SHP77 treated with DMSO at 0.1 percent for 48 hours (cell line): ENCODE measurements around the gene SCFD2.

Experiments
- DNase-seq: peaks from one replicate; lab custom pipeline; 2025; lab: John Stamatoyannopoulos, UW

The SCFD2 gene

DNA sequence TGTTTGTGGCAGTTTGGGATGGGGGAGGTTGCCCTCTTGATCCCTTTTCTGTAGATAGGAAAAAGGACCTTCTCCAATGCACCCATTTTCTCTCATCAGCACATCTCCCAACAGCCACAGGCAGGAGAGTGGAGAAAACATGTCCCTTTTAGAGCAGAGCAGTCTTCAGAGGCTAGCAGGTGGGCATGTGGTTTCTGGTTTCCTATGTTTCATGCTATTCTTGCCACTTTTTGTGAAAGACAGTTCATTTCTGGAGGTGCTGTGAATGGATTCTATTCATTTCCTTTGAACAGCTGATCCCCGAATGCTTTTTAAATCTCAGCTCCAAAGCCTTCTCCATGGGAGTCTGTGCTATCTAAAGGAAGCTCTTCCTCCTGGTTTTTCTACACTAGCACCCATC, 484.9 kb downstream of the SCFD2 start:
- DNase-seq: no peak

GRCh38 chr4:52879471-52879870, 486.4 kb downstream of the SCFD2 start:
- DNase-seq: no peak

DNA sequence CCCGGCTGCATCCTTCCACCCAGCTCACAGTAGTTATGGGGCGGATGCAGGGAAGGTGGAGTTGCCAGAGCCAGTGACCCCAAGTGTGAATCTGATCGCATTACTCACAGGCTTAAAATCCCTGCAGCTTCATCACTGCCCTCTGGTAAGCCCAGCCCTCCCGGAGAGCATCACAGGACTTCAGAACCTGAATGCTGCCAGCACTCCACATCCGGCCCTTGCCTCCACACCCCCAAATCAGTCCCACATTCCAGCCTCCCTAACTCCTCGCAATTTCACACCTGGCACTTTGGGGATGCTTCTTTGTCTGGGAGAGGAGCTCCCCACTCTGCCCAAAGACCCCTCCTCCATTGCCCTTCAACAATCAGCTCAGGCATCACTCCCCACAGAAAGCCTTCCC, 488.2 kb downstream of the SCFD2 start:
- no peak for DNase-seq

DNA sequence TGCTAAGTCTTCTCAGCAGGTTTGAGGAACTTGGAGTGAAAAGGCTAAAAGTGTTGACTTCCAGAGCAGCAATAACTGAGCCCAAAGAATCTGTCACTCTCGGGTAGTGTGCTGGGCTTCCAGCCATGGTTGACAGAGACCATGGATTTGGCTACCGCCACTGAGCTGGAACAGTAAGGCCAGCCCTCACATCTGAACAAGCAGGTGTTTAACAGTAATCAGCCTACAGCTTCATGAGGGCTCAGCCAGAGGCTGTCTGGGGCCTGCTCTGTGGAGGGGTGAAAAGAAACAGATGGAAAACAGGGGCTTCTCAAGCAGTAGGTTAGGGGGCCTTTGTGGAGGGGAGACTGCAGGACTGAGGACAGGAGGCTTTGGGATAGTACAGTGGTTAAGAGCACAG, 488.8 kb downstream of the SCFD2 start:
- DNase-seq: no peak

- no peak for DNase-seq
Observed at GRCh38 chr4:52876069-52876468, 489.8 kb downstream of the SCFD2 start.

DNA sequence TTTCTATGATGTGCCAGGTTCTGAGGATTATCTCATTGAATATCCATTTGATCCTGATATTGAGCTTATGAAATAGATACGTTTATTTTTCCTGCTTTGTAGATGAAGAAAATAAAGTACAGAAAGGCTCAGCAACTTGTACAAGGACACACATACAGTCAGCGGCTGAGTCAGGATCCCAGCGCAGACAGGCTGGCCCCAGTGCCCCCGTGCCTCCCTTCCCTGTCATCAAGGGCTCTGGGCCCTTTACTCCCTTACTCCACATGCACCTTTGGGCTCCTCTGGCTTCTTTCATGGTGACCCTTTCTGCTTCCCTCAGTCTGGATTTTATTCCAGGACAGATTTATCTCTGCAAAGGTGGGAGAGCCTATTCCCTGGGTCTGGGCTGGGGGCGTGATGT, 490.9 kb downstream of the SCFD2 start:
- DNase-seq: no peak

DNA sequence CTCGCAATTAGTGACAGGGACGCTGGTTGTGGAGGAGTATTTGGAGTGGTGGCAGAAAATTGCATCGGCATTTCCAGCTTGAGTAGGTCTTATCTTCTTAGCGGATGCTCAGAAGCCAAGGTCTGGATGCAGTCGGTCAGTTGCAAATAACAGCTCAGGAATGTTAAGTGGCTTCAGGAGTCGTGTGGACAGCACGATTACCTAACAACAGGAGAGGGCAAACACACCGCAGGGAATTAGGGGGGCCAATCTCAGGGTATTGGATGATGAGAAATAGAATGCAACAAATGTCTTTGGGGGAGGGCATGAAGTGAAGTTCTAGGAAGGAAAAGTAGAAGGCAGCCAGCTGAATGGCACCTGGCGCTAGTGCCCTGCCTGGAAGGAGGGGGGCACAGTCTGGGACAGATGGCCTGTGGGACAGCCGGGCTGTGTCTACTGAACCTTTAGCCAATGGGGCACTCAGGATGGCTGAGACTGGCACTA, 492.0 kb downstream of the SCFD2 start:
- no peak for DNase-seq

DNA sequence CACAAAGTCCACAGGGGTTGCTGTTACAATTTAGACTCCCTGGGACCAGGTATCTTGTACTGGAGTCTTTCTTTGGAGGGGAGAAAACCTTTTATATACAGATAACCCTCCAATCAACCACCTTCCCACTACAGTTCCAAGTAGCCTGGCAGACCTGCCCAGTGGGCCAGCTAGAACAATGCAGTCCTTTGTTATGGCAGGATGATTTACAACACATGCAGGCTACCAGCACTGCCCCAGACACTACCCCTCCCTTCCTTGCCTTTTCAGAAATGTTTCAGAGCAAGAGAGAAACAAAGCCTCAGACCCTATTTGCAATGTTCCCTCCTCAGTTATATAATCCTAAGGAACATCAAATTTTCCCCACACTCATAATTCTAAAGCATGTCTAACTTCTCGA, 492.7 kb downstream of the SCFD2 start:
- DNase-seq: no peak

- DNase-seq: peak; percentile 26
Observed at GRCh38 chr4:52870225-52870624, 495.6 kb downstream of the SCFD2 start.

DNA sequence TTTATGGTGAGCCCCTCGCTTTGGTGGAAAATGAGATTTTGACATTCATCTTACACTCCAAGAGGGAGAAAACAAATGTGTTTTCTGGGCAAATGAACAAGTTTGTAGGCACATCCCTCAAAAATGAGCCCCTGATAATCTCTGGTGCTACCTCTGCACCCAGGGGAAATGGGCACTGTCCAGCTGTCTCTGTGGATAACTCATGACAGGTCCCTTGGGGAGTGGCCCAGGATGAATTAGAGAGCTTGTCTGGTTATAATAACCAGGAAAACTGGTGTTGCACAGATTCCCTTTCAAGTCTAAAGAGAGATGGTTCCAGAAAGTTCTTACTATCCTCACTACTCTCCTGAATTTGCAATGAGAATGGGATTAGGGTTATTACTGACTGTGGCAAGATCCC, 496.2 kb downstream of the SCFD2 start:
- no peak for DNase-seq

GRCh38 chr4:52869196-52869595, 496.7 kb downstream of the SCFD2 start:
- DNase-seq: peak; percentile 77

- peak; percentile 54 for DNase-seq
Observed at GRCh38 chr4:52868133-52868532, 497.7 kb downstream of the SCFD2 start.

- DNase-seq: no peak
Observed at GRCh38 chr4:52867163-52867562, 498.7 kb downstream of the SCFD2 start.

DNA sequence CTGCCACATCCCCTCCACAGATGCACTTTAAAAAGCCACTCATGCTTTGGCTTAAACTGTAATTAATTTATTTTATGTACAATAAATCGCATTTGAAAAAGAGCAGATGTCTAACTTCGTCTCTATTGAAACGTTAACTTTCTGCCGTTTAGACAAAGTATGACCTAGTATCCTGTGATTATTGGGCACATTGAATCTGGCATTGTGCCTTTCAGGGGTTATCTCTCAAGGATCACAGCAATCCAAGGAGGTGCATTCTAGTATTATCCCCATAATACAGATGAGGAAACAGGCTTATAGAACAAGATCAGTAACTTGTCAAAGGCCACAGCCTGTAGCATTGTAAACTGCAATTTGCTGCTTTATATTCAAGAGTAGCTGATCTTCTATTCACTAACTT, 499.1 kb downstream of the SCFD2 start:
- no peak for DNase-seq

- no peak for DNase-seq
Observed at GRCh38 chr4:52865300-52865699, 500.6 kb downstream of the SCFD2 start.

- no peak for DNase-seq
Observed at GRCh38 chr4:52864793-52865192, 501.1 kb downstream of the SCFD2 start.

DNA sequence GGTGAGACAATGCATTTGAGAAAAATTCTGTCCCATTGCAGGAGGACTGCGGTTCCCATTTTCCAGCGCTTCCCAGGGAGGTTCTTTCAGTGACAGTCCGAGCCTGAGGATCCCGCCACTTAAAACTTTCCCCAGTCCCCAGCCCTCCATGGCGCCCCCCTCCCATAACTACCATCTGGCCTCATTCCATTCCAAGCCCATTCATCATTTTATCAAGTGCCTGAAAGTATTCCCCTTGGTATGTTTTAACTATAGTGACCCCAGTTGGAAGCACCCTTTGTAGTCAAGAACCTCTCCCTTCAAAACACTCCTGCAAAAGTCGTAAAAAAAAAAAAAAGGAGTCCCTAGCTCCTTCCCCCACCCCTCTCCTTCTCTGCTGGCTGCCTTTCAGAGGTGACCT, 502.5 kb downstream of the SCFD2 start:
- no peak for DNase-seq

GRCh38 chr4:52862639-52863161, 503.2 kb downstream of the SCFD2 start:
- DNase-seq: no peak

DNA sequence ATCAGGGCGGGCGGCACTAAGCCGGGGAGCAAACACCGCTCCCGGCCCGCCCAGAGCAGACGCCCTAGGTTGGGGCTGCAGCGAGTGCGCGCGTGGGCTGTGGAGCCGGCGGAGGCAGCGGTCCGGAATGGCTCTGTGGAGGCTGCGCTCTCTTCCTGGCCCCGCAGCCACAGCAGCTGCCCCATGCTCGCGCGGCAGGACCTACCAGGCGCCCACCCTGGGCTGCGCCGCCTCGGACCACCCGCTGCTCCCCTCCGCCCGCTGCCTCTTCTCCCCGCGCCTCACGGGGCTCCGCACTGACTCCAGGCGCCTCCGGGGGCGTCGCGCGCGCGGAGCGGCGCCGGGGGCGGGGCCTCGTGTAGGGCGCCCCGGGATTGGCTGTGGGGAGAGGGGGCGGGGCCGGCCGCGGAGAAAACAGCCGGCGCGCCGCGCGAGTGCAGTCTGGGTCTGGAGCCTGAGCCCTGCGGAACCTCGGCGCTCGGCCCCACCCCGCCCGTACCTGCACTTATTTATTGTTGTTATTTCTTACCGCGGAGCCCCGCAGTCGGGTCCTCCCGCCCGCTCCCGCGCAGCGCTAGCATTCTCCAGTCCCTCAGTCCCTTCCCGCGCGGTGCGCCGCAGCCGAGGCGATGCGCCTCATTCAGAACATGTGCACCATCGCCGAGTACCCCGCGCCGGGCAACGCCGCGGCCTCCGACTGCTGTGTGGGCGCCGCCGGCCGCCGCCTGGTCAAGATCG, 503.8 kb downstream of the SCFD2 start, which contains the start of gene RASL11B:
RASL11B (plus strand) TSS at position 439 of the 738 bp plus-strand sequence; CDS start at position 630, 191 bp downstream.
- no peak for DNase-seq

DNA sequence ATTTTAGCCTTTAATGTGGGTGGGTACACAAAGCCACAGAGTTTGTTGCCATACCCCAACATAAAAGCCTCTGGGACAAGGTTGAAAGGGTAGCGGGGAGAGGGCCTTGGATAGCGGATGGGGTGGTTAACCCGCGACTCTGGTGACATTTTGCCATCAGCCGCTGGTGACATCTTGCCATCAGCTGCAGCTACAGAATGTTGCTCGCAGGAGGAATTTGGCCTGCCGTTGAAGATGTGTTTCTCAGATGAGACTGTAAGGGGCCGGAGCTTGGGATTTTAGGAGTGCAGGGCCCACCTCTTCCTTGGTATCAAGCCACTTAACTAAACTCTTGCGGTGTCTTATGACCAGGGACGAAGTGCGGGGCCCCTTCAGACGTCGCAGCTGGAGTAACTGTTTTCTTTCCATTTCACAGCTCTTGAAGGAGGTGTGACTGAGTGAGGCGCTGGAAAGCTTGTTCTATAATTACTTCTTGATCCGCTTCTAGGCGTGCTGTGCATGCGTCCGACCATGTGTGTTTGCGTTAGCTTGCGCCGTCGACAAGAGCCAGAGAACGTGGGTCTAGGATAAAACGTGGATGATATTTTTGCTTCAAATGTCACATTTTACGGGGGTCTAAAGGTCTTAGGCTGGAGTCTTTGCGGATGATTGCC, 504.6 kb downstream of the SCFD2 start:
- no peak for DNase-seq

DNA sequence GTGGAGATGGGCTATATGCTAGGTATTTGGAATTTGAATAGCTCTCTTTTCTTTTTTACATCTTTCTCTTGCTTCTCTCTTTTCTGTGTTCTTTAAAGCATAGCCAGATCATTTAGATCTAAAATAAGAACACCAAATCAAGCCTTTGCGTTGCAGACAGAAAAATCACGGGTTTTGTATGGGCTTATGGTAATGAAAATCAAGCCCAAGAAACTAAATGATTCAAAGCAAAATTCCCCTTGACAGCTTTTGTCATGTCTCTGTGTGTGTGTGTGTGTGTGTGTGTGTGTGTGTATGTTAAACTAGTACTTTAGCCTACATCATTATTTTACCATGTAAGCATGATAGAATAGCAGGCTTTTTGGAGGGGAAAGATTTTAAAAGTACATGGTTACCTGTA, 505.5 kb downstream of the SCFD2 start:
- DNase-seq: no peak

- no peak for DNase-seq
Observed at GRCh38 chr4:52856801-52857200, 509.1 kb downstream of the SCFD2 start.

- DNase-seq: no peak
Observed at GRCh38 chr4:52853351-52853750, 512.5 kb downstream of the SCFD2 start.
